Measurements from ENCODE around the gene NUP210. TPM values are rescaled to one million over a fixed set of nuclear protein-coding genes. Genes with fewer than 3 reads are reported as not detected.

The NUP210 gene
- total RNA-seq, 1 experiment from 2014 or later: 64.0 TPM

DNA sequence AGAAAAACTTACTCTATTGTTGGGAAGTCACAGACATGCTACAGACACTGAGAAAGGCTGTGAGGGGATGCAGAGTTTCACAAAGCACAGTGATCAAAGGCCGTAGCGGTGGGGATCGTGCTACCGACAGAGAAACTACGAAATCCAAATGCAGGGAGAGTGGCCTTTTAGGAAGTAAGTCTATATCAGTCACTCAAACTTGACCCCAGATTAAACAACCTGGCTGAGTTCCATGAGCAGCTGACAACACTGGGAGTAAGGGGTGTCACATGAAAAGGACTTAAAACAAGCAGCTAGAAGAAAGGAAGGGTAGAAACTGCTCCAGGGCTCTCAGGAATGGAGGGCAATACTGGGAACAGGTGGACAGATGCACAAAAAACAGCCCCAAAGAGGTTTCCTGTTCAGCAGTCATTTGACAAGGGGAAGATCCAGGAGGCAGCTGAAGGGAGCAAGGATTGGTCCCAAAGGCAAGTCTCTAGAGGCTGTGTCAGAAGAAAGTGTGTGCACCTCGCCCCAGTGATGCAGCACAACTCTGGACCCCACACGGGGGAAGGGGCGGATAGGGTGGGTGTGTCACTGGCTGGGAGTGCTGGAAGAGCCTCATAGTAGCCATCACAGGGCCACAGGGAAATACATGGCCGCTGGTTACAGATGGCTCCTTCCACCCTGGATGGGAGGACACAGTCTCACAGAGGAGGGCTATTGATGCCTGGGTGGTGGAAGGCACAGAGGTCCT lies 39.7 kb upstream of the NUP210 start:
- no peak for DNase-seq
- no peaks in the 10 kb centered on the region for H3K9me3 ChIP-seq (ENCODE audit: low read length)
- H3K27me3 ChIP-seq (ENCODE audit: low read length): no peaks in the 10 kb centered on the region
- H3K4me2 ChIP-seq (ENCODE audit: low read length): no peak overlapping the region
- ChIA-PET POLR2A (ENCODE audit: unreplicated experiment) (no interaction called here), CTCF (no interaction called here)
- no peak for ATAC-seq
- TF ChIP-seq, protein P1, sequence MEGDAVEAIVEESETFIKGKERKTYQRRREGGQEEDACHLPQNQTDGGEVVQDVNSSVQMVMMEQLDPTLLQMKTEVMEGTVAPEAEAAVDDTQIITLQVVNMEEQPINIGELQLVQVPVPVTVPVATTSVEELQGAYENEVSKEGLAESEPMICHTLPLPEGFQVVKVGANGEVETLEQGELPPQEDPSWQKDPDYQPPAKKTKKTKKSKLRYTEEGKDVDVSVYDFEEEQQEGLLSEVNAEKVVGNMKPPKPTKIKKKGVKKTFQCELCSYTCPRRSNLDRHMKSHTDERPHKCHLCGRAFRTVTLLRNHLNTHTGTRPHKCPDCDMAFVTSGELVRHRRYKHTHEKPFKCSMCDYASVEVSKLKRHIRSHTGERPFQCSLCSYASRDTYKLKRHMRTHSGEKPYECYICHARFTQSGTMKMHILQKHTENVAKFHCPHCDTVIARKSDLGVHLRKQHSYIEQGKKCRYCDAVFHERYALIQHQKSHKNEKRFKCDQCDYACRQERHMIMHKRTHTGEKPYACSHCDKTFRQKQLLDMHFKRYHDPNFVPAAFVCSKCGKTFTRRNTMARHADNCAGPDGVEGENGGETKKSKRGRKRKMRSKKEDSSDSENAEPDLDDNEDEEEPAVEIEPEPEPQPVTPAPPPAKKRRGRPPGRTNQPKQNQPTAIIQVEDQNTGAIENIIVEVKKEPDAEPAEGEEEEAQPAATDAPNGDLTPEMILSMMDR (conservative IDR thresholded peaks at IDR 0.05; ENCODE audit: low read depth, low read length): no peak
- TF ChIP-seq EZH2phosphoT487 (IDR thresholded peaks at IDR 0.05; ENCODE audit: borderline replicate concordance, low read length) (no peak), EZH2 (IDR thresholded peaks at IDR 0.05; ENCODE audit: low read length, unreplicated experiment) (no peak)
- H3K9ac ChIP-seq (ENCODE audit: low read length): no peak overlapping the region
- no peak overlapping the region for H2AFZ ChIP-seq (ENCODE audit: low read length)
- intact Hi-C loops (cut with micrococcal nuclease): no loop called here
- no peaks in the 10 kb centered on the region for H3F3A ChIP-seq (ENCODE audit: low read length, unreplicated experiment)
- H3K4me1 ChIP-seq (ENCODE audit: insufficient read depth, low read length): no peaks in the 10 kb centered on the region
- H3K27ac ChIP-seq (ENCODE audit: low read length): no peak overlapping the region
- H3K36me3 ChIP-seq (ENCODE audit: low read depth, low read length): no peaks in the 10 kb centered on the region
- H3K79me2 ChIP-seq (ENCODE audit: low read length): no peaks in the 10 kb centered on the region
- H4K20me1 ChIP-seq (ENCODE audit: low read length): no peaks in the 10 kb centered on the region
- H3K4me3 ChIP-seq (ENCODE audit: low read length): no peak overlapping the region
- no TSS peak for BruUV-seq (replicated peaks)
- no peaks in the 10 kb centered on the region for H3K9me2 ChIP-seq (replicated peaks; ENCODE audit: low read length)

DNA sequence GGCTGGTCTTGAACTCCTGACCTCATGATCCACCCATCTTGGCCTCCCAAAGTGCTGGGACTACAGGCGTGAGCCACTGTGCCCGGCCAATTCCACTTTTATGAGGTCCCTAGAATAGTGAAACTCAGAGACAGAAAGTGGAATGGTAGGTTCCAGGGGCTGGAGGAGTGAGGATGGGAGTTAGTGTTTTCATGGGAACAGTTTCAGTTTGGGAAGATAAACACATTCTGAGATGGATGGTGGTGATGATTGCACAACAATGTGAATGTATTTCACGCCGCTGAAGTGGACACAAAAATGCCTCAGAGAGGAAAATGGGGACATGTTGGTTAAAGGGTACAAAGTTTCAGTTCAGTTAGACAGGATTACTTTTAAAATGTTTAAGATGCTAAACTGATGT lies 37.5 kb upstream of the NUP210 start:
- Histone ChIP-seq H3K4me1 (ENCODE audit: insufficient read depth, low read length) (peaks cover 1% of the 10 kb centered on the region; the same call in 1 of the 2 replicates), H3K9me3 (ENCODE audit: low read length) (no peaks in the 10 kb centered on the region), H3K4me3 (ENCODE audit: low read length) (no peak overlapping the region), H2AFZ (ENCODE audit: low read length) (no peak overlapping the region), H3K36me3 (ENCODE audit: low read depth, low read length) (no peaks in the 10 kb centered on the region), H3K27me3 (ENCODE audit: low read length) (no peaks in the 10 kb centered on the region), H3K4me2 (ENCODE audit: low read length) (no peak overlapping the region), H3K27ac (ENCODE audit: low read length) (no peak overlapping the region), H4K20me1 (ENCODE audit: low read length) (no peaks in the 10 kb centered on the region), H3F3A (ENCODE audit: low read length, unreplicated experiment) (no peaks in the 10 kb centered on the region), H3K9me2 (replicated peaks; ENCODE audit: low read length) (no peaks in the 10 kb centered on the region), H3K79me2 (ENCODE audit: low read length) (no peaks in the 10 kb centered on the region), H3K9ac (ENCODE audit: low read length) (no peak overlapping the region)
- ChIA-PET CTCF (no interaction called here), POLR2A (ENCODE audit: unreplicated experiment) (no interaction called here)
- ATAC-seq (no peak), DNase-seq (no peak)
- intact Hi-C loops (cut with micrococcal nuclease): no loop called here
- no TSS peak for BruUV-seq (replicated peaks)
- TF ChIP-seq EZH2 (IDR thresholded peaks at IDR 0.05; ENCODE audit: low read length, unreplicated experiment): no peak
- TF ChIP-seq, protein P1 (conservative IDR thresholded peaks at IDR 0.05; ENCODE audit: low read depth, low read length): no peak
- no peak for TF ChIP-seq EZH2phosphoT487 (IDR thresholded peaks at IDR 0.05; ENCODE audit: borderline replicate concordance, low read length)

DNA sequence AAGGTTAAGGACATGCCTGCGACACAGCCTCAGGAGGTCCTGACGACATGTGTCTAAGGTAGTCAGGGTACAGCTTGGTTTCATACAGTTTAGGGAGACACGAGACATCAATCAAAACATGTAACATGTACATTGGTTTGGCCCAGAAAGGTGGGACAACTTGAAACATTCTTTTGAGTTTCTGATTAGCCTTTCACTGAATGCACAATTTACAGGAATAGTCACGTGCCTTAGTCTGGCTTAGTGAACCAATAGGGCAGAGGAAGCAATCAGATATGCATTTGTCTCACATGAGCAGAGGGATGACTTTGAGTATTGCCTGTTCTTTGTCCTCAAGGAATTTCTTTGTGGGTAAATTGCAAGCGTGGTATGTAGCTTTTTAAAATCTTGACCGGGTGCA lies 35.5 kb upstream of the NUP210 start:
- BruUV-seq (replicated peaks): no TSS peak
- H3K9ac ChIP-seq (ENCODE audit: low read length): no peak overlapping the region

More for the DNA sequence above, 35.5 kb upstream of the NUP210 start:
- intact Hi-C loops (cut with micrococcal nuclease): no loop called here
- Histone ChIP-seq H3K9me2 (replicated peaks; ENCODE audit: low read length) (no peaks in the 10 kb centered on the region), H3K4me2 (ENCODE audit: low read length) (no peak overlapping the region), H2AFZ (ENCODE audit: low read length) (no peak overlapping the region), H3K4me3 (ENCODE audit: low read length) (no peak overlapping the region), H3K9me3 (ENCODE audit: low read length) (no peaks in the 10 kb centered on the region), H3K79me2 (ENCODE audit: low read length) (no peaks in the 10 kb centered on the region), H3K27ac (ENCODE audit: low read length) (no peak overlapping the region), H3K27me3 (ENCODE audit: low read length) (no peaks in the 10 kb centered on the region), H3F3A (ENCODE audit: low read length, unreplicated experiment) (no peaks in the 10 kb centered on the region), H3K4me1 (ENCODE audit: insufficient read depth, low read length) (peaks cover 8% of the 10 kb centered on the region; the same call in 1 of the 2 replicates), H3K36me3 (ENCODE audit: low read depth, low read length) (no peaks in the 10 kb centered on the region), H4K20me1 (ENCODE audit: low read length) (no peaks in the 10 kb centered on the region)
- DNase-seq: no peak
- TF ChIP-seq EZH2 (IDR thresholded peaks at IDR 0.05; ENCODE audit: low read length, unreplicated experiment) (no peak), EZH2phosphoT487 (IDR thresholded peaks at IDR 0.05; ENCODE audit: borderline replicate concordance, low read length) (no peak)
- TF ChIP-seq, protein P1 (conservative IDR thresholded peaks at IDR 0.05; ENCODE audit: low read depth, low read length): no peak
- ChIA-PET POLR2A (ENCODE audit: unreplicated experiment) (no interaction called here), CTCF (no interaction called here)
- no peak for ATAC-seq
